ENCODE data around the gene KCNK16. TPM values are rescaled to one million over a fixed set of nuclear protein-coding genes. Genes with fewer than 3 reads are reported as not detected.
A peak's percentile ranks its signal among the peaks of the same experiment; 100 is the strongest.

The KCNK16 gene
- total RNA-seq = not detected

DNA sequence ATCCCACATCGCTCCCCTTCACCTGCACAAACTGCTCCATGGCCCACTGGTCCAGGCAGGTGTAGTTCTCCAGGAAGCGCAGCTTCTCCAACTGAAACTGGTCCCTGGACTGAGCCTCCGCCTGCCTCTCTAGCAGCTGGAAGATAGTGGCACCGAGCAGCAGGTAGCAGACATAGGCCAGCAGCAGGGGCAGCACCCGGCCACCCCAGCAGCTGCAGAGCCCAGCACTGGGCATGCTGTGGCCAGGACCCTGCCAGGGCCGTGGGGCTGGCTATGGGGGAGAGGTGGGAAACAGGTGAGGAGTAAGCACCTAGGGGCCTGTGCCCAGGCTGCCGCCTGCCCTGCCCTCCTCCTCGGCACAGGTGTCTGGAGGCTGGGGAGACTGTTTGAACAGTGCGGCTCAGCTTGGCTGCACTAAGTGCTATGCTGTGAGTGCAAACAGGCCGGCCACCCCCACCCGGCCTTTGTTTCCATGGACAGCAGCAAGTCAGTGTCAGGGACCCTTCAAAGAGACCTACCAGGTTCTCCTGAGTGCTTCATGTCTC, at the start of gene KCNK16:
Gene KCNK16 (minus strand): TSS at position 397 of the 545 bp plus-strand sequence. CDS start 162 bp downstream, at position 235.
- intact Hi-C loops (cut with DNase I) = no loop called here
- no peak for DNase-seq (ENCODE audit: low spot score)
- no peak for ATAC-seq

DNA sequence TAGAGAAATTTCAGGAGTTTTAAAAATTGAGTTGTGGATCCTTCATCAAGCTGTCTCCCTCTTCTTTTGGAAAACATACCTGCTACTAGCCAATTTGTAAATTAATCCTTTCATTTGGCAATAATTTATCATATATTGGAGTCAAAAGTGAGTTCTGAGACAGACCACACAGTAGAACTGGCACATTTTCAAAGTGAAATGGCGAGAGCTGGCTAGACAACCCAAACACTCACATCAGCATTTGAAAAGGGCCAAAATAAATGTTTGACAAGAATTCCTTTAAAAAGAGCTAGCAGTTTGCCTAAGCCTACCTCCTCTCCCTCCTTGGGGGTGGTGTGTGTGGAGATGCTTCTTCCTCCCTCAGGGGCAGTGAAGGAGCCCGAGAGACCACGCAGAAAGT, 47.9 kb upstream of the KCNK16 start:
- DNase-seq (ENCODE audit: low spot score) (no peak), ATAC-seq (peak; percentile 61)
- intact Hi-C loops (cut with DNase I) = loop anchor here (10.0 kb wide), 2 partner anchors 504 to 934 kb away; no protein-coding TSS in a partner anchor

DNA sequence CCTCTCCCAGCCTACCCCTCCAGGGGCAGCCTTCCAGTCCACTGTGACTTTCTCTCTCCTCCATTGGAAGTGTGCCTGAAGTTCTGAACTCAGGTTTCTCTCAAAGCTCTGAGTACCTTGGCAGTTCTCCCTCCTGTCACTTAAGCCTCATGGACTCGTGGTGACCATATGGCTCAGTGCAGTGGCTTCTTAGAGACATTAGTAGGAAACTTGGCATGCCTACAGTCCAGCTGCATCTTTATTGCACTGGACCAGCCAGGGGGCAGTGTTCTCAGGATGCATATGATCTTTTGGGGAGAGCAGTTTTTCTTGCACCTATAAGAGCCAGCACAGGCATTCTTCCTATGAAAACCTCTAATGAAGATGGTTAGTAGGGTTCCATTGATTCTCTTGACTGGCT, 47.5 kb upstream of the KCNK16 start:
- ATAC-seq = no peak
- intact Hi-C loops (cut with DNase I) = loop anchor here (10.0 kb wide), 2 partner anchors 505 to 935 kb away; no protein-coding TSS in a partner anchor
- no peak for DNase-seq (ENCODE audit: low spot score)

DNA sequence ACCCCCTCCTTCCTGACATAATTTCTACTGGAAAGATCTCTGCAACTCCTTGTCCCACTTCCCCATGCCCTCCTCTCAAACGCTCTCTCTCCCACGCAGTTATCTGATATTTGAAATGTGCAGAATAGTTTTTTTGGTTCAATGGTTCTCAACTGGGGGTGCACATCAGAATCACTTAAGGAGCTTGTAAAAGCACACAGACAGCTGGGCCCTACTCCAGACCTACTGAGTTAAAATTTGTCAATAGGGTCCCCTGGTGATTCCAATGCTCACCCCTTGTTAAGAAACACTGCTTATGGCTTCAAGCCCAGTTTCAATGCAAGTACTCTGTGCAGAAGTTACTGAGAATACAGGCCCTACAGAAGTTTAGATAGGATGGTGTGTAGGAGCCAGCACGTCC, 45.2 kb upstream of the KCNK16 start:
- DNase-seq (ENCODE audit: low spot score) = no peak
- peak; percentile 16 for ATAC-seq
- intact Hi-C loops (cut with DNase I) = no loop called here

DNA sequence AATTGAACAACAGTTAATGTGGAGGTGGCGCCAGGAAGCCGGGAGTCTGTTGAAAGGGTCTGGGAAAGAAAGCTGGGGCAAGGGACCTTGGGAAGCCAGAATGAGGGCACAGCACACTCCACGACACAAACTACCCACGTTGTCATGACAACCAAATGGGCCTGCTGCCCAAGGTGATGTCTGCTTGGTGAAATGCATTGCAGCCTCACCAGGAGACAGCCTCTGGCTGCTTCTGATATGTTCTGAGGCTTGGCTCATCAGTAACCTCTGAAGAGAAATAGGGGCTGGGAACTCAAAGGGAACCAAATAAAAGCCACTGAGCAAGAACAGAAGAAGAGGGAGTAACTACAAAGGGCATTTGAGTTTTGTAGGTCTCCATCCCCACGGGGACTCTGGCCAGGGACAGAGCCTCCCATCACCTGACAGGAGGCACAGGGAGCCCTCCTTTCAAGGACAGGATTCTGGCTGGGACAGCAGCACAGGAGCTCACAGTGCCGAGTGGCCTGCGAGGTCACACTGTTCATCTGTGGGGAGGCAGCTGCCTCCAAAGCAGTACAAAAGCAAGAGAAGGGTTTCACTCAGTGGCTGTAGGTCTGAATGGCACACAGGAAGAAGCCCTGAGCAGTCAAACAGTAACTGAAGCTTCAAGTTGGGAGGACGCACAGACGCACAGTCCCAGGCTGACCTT, 44.6 kb upstream of the KCNK16 start:
- DNase-seq (ENCODE audit: low spot score) (no peak), ATAC-seq (no peak)
- intact Hi-C loops (cut with DNase I) = no loop called here

DNA sequence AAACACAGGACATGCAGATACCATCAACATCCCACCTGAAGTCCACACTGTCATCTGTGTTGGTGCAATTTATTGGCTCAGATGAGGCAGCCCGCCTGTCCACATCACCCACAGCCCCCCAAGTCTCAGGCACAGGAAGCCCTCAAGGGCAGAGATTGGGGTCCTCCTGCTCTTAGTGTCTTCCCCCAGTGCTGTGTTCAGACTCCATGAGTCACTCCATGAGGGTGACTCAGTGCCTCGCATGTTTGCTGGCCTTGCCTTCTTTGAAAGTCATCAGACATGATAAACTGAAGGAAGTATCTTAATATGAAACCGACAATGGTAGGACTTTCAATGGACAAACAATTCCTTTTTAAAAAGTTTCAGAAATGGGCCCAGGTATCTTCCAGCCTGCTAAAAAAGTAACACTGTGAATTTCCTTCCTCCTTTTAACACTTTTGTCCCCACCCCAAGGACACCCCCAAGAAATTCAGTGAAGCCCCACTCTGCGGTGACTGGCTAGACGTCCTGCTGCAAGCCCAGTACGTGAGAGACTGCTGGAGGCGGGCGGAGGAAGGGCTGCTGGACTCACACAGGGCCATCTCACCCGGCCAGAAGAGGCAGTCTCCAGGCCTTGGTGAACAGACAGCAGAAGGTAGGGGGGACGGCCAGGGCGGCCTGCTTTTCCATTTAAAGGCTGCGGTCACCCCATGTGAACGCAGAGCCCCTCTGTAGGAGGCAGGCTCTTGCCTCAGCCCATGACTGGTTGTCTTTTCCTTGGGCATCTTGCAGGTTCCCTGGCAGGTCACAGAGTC, 43.0 kb upstream of the KCNK16 start:
- DNase-seq (ENCODE audit: low spot score) = no peak
- ATAC-seq = no peak
- intact Hi-C loops (cut with DNase I) = no loop called here

DNA sequence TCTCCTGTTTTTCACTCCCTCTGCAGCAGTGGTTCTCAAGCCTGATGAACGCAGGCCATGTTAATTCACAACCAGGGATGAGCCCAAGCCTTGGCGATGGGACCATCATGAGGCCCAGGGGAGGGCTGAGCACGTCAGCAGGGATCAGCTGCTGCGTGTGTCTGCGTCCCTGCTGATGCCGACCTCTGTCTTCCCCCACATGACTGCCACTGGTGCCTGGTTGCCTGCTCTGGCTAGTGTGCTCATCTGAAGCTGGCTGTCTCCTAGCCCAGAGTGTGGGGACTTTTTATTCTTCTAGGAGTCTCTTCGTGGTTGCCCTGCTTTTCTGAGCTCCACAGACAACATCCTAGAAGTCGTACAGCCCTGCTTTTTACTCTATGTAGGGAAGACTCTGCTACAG, 40.8 kb upstream of the KCNK16 start:
- ATAC-seq = no peak
- intact Hi-C loops (cut with DNase I) = loop anchor here (5.0 kb wide), 1 partner anchor 529 kb away; no protein-coding TSS in a partner anchor
- no peak for DNase-seq (ENCODE audit: low spot score)

DNA sequence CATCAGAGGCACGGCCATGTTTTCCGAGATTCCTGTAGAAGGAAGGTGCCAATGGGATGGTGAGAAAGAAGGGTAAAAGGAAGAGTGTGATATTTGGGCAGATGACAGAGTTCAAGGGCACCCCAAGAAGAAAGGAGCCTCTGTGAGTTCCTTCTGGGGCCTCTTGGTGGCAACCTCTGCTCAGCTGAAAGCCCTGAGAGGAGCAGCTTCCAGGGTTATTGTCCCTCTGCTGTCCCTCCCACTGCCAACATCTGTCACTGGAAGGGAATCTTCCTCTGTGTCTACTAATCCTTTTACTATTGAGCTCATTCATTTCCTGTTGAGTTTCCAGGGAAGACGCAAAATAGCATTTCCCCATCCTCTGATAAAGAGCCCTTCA, 40.0 kb upstream of the KCNK16 start:
- ATAC-seq (peak; percentile 79), DNase-seq (ENCODE audit: low spot score) (no peak)
- intact Hi-C loops (cut with DNase I) = loop anchor here (5.0 kb wide), 1 partner anchor 530 kb away; no protein-coding TSS in a partner anchor

DNA sequence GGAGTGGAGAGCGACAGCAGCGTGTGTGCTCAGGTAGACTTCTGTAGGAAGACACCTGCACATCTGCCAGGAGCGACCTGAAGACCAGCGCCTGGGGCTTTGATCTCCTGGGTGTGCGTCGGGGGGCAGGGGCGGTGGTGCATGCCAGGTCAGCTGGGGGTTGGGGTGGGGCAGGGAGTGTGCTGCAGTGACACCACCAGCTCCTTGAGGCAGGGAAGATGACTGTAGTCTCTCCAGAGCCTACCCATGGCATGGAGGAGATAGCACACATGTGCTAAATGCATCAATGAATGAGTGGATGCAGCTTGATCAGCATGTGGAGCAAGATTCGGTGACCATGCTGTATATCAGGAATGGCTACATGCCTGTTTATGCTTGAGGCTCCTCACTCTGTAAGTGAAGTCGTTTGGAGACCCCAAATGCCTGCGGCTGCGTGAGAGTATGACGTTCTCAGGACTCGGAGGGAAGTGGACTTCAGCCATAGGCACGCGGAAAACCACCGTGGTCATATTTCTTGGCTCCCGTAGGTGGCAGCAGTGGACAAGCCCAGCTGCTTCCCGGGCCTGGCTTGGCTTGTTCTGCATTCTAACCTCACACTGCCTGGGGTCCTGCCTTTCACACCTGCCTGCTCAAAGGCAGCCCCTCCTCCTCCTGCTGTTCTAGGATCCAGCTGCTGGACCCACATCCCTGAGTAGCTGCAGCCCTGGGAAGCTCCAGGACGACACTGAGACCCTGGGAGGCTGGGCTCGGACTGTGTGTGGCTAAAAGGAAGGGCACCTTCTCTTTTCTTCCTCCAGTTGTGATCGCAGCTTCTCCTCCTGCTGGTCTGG, 39.4 kb upstream of the KCNK16 start:
- ATAC-seq (peak; percentile 88), DNase-seq (ENCODE audit: low spot score) (peak; percentile 83)
- intact Hi-C loops (cut with DNase I) = loop anchor here (5.0 kb wide), 1 partner anchor 530 kb away; no protein-coding TSS in a partner anchor

DNA sequence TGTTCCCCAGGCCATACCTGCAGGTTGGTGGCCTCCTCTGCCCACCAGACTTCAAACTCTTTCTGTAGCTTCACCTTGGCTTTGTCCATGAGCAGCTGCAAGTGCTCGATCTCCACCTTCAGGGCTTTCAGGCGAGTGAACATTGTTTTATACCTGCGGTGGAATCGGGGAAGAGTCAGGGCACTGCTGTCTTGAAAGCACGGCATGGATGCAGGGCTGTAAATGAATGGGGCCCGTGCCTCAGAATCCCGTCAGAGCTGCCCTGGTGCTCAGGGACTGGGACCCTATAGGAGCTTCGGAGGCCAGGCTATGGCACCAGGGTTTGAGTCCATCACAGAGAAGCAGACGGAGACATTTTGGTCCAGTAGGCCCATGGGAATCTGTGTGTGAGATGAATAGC, 37.9 kb upstream of the KCNK16 start:
- DNase-seq (ENCODE audit: low spot score) (no peak), ATAC-seq (no peak)
- intact Hi-C loops (cut with DNase I) = loop anchor here (5.0 kb wide), 1 partner anchor 532 kb away; no protein-coding TSS in a partner anchor

DNA sequence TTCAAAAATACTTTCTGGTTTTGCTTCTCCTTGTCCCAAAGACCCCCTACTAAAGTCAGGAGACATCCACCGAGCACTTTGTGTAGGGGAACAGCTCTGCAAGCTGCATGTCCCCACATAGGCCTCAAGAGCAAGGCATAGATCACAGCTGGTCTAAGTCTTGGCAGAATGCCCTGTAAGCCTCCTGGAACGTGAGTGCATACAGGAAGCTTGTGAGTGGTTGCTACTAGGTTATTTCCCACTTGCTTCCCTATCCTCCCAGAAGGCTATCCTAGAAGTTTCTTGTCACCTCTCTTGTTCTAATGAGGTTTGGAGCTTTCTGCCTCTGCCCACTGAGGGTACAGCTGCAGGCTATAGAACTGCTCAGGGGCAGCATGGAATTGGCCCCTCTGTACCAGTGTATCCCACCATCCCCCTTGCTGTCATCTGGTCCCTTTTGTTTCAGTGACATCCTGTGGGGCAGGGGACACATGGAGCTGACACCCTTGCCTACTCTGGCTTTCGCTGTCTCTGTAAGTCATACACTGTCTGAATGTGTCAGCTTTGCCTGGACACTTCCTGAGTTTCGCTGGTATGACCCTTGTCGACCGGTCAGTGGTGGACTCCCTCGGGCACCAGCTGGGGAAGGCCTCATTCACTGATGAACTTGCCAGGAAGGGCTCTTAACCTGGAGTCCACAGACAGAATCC, 35.6 kb upstream of the KCNK16 start:
- ATAC-seq (no peak), DNase-seq (ENCODE audit: low spot score) (peak; percentile 51)
- intact Hi-C loops (cut with DNase I) = no loop called here

DNA sequence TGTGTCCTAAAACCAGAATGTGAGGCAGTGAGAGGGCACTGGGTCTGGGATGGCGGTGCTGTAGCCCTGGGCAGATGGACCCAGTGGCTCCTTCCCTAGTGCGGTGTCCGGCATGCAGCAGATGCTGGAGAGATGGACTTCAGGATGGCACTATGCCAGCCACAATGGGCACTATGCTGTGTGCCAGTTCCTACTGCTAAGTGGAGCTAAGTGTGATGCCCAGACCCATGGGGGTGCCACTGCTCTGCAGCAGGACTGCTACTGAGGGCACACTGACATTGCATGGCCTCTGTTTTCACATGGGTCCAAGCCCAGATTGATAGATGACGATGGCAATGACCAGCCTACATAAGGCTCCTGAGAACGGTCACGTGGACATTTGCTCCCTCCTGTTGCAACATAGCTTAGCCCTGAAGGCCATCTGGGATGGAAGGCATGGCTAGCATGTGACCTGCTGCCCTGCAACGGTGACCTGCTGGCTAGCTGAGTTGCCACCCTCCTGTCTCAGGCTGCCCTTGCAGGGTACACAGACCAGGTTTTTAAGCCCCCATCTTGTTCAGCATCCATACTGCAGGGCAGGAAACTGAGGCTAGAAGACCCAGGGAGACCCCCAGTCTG, 31.3 kb upstream of the KCNK16 start:
- intact Hi-C loops (cut with DNase I) = no loop called here
- ATAC-seq = peak; percentile 52
- peak; percentile 51 for DNase-seq (ENCODE audit: low spot score)

DNA sequence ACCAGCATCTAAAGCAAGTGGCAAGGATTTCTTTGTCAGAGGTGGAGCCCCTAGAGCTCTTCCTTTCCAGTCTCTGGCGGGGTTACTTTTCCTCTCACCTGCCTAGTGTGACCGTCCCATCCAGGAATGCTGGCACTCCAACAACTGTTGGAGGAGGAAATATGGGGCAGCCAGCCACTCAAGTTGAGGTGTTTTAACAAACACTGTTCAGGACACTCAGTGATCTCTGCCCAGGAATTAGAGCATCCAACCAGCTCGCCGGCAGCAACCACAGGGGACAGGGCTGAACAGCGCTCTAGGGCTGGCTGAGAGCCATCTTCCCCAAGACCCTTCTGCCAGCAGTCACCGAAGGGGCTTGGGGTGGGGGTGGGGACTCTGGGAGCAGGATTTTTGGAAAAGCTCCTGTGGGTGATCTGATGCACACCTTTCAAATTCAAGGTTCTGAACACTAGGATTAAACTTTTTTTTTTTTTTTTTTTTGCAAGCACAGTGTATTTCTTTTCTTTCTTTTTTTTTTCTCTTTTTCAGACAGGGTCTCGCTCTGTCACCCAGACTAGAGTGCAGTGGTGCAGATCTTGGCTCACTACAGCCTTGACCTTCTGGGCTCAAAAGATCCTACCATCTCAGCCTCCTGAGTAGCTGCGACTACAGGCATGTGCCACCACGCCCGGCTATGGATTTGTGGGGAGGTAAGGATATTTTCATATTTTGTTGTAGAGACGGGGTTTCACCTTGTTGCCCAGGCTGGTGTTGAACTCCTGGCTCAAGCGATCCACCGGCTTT, 28.4 kb upstream of the KCNK16 start:
- intact Hi-C loops (cut with DNase I) = no loop called here
- ATAC-seq = no peak
- DNase-seq (ENCODE audit: low spot score) = no peak

DNA sequence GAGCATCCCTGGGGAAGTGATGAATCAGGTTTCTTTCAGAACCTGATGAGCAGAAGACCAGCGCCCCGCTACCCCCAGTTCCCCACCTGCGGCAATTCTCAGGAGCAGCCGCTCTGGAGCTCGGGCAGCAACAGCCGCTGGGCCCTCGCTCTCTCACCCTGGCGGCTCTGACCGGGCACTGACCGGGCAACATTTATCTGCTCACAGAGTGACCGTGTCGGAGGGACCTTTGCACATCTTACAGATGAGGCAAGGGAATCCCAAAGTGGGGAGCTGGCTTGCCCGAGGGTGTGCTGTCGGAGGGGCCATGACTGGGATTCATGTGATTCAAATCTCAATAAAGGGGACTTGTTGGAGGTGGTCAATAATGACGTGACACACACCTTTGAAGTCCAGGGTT, 26.2 kb upstream of the KCNK16 start:
- DNase-seq (ENCODE audit: low spot score) = no peak
- no peak for ATAC-seq
- intact Hi-C loops (cut with DNase I) = no loop called here

DNA sequence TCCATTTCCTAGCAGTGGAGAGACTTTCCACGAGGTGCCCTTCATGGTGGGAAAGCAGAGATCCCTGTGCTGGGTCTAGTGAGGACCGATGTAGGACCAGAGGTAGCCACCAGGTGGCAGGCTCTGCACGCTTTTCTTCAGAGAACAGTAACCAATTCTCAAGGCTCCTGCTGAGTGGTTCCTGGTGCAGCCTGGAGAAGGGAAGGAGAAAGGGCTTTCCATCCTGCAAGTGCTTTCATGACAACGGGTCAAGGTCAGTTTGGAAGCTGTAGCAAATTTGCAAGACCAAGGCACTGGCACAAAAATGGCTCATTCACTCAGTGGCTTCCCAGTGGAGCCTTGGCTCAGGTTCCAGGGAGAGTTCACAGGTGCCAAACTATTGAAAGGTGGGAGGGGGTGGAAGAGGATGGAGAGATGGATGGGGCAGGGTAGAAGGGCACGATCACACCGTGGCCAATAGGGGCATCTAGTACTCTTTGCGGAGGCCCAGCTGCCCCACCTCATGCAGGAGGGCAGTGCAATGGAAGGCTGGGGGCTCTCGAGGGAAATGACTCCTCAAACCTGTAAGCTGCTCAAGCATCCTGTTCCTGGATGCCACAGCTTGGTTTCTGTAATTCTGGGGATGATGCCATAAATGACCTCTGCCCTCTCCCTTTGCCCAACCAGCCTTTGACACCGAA, 25.5 kb upstream of the KCNK16 start:
- peak; percentile 86 for DNase-seq (ENCODE audit: low spot score)

DNA sequence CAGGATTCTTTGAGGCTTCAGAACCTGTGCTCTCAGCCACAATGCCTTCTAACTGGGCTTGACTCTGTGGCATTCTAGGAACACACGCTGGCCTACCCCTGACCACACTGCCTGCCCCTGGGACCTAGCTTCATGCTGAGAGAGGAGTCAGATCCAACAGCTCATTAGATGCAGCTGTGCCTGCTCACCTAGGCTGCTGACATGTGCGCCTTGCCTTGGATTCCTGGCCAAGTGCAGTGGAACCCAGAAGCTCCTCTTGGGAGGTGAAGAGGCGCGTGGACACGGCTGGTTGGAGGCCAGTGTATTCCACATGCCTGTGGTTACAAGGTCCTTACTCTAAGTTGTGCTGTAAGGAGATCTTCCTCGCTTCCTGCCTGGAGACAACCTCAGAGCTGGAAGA, 24.7 kb upstream of the KCNK16 start:
- DNase-seq (ENCODE audit: low spot score) = no peak
- intact Hi-C loops (cut with DNase I) = no loop called here
- ATAC-seq = peak; percentile 25

More for the DNA sequence above, 25.5 kb upstream of the KCNK16 start:
- ATAC-seq = peak; percentile 72
- intact Hi-C loops (cut with DNase I) = no loop called here

DNA sequence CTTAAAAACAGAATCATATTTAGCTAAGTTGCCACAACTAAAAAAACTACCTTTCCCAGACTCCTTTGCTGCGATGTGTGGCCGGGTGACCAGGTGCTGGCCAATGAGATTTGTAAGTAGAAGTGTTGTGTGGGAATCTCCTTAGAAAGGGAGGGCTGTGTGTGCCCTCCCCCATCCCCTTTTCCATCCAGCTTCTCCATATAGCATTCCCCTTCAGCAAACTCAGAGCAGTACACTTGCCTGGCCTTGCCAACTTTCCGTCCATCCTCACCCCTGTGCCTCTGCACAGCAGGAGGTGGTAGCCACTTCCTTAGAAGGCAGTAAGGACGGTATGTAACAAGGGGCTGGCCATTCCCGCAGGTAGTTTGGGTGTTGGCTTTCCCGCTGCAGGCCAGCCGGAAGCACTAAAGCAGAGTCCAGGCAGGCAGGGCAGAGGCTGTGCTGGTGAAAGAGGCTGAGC, 22.3 kb upstream of the KCNK16 start:
- DNase-seq (ENCODE audit: low spot score) = no peak
- intact Hi-C loops (cut with DNase I) = no loop called here
- no peak for ATAC-seq

All from sciatic nerve (tissue), 2 donors.